GM12872 (cell line): ENCODE measurements around the gene ASPDH.

ENCODE experiments used
- TF ChIP-seq, protein P1 (sequence below): IDR thresholded peaks from 3 replicates; pipeline ENCODE4 v1.5.1; 2011; ENCODE audit warnings: low read depth, mild to moderate bottlenecking, low read length, moderate library complexity; ENCODE audit not compliant: insufficient read depth

Gene ASPDH

GRCh38 chr19:50551034-50551714 lies 37.5 kb upstream of the ASPDH start:
- TF ChIP-seq, protein P1, sequence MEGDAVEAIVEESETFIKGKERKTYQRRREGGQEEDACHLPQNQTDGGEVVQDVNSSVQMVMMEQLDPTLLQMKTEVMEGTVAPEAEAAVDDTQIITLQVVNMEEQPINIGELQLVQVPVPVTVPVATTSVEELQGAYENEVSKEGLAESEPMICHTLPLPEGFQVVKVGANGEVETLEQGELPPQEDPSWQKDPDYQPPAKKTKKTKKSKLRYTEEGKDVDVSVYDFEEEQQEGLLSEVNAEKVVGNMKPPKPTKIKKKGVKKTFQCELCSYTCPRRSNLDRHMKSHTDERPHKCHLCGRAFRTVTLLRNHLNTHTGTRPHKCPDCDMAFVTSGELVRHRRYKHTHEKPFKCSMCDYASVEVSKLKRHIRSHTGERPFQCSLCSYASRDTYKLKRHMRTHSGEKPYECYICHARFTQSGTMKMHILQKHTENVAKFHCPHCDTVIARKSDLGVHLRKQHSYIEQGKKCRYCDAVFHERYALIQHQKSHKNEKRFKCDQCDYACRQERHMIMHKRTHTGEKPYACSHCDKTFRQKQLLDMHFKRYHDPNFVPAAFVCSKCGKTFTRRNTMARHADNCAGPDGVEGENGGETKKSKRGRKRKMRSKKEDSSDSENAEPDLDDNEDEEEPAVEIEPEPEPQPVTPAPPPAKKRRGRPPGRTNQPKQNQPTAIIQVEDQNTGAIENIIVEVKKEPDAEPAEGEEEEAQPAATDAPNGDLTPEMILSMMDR = no peak

DNA sequence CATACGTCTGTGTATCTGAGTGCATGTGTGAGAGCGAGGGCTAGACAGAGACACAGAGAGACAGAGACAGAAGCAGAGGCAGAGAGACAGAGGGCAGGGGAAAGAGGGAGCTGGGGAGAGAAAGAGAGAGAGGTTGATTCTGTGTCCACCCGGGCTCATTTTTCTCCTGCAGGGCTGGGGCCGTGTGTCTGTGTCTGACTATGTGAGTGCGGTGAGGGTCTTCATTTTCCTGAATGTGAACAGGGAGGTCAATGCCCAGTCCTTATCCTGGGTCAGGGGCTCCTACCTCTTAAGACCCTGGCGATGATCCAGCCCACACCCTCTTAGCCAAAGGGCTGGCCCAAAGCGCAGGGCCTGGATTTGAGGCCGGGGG lies 36.9 kb upstream of the ASPDH start:
- TF ChIP-seq, protein P1 = no peak

DNA sequence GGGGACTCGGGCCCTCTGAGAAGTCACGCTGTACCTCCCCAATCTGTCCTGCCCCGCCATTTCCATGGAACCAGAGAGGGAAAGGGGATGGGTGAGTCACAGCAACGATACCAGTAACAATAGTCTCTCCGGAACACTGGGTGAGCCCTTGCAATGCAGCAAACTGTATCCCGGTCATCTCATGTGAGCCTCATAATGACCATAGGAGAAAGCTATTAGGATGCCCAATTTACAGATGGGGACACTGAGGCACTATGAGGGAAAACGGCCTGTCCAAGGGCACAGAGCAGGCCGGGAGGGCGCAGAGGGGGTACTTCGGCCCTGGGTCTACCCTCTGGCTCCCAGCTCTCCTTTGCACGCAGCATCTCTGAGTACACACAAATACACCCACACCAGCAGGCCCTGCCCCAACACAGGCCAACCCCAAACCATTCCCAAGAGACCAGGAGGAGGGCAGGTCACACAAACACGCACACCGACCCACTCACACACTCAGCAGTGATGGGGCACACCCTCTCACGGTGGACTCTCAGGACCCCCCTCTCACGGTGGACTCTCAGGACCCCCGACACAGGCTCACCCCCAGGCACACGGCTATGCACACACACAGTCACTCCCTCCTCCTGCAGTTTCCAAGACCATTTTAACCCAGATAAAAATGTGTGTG lies 36.3 kb upstream of the ASPDH start:
- TF ChIP-seq, protein P1 = no peak

- TF ChIP-seq, protein P1 = no peak
Observed at GRCh38 chr19:50549059-50549926, 35.6 kb upstream of the ASPDH start.

GRCh38 chr19:50548191-50549058 lies 34.7 kb upstream of the ASPDH start:
- TF ChIP-seq, protein P1 = no peak

DNA sequence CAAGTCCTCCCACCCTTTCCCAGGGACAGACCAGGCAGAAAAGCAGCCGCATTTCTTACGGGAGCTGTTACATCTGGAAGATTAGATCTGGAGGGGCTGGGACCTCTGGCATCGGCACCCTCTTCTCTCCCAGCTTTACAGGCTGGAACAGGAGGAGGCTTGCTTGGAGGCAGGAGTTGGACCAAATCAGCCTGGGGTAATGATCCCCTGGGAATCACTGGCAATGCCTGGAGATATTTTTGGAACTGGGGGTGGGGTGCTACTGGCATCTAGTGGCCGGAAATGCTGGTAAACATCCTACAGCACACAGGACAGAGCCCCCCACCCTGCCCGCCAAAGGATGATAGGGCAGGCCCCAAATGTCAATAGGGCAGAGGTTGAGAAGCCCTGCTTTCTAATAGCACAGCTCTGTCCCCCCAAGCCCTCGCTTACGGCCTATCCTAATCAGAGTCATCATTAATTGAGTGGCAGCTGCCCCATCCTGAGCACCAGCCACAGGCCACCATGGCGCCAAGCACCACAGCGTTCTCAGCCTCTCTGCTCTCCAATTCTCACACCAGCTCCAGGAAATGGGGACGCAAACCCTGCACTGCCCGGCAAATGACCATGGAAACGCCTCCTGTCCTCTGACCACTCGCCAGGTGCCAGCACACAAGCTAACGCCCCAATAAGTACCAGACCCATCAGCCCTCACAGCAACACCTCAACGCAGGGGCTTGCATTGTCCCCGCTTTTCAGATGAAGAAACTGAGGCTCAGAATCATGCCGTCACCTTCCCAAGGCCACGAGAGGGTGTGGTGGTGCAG lies 33.9 kb upstream of the ASPDH start:
- TF ChIP-seq, protein P1 = no peak
